HepG2 (cell line): ENCODE results near the gene BROX. TPM values are rescaled to one million over a fixed set of nuclear protein-coding genes. Genes with fewer than 3 reads are reported as not detected.

ENCODE experiments used
- ATAC-seq: fragments of 200-7000 bp; cut with Tn5 transposase; 3 replicates; pipeline ENCODE4 v1.9.1; 2020; ENCODE audit warnings: mild to moderate bottlenecking, moderate library complexity
- BruUV-seq: library from RNA; stranded (reverse); fragments of 400-500 nt; replicated peaks from 2 replicates; lab custom pipeline; 2021; lab: Mats Ljungman, UMichigan
- CTCF ChIA-PET: fragments of 300-600 bp; formaldehyde crosslinking; extraction: SDS; loops from one replicate; lab custom pipeline; 2021; ENCODE audit warnings: low total read pairs, inconsistent platforms, low intra/inter-chr PET ratio; lab: Yijun Ruan, JAX
- POLR2A ChIA-PET: fragments of 350-600 bp; sonication (Branson Sonifier 250); formaldehyde crosslinking; loops from one replicate; lab custom pipeline; 2020; ENCODE audit warnings: antibody characterized with exemption, inconsistent platforms; lab: Yijun Ruan, JAX
- DNase-seq: peaks from one replicate; pipeline ENCODE4 v3.0.0-alpha.2; 2015; ENCODE audit warnings: low spot score
- FAIRE-seq: peaks from 3 replicates; lab custom pipeline; 2011; peaks lifted over from hg19 to GRCh38; lab: Jason Lieb, UNC
- H2AFZ ChIP-seq: one replicate; pipeline ENCODE4 v1.6.1; 2011; ENCODE audit warnings: low read length, inconsistent platforms
- H3K27ac ChIP-seq: fragments of 300-600 bp; 3 replicates; pipeline ENCODE4 v1.8.0; 2011; ENCODE audit warnings: mixed run types, mild to moderate bottlenecking, mixed read lengths, low read length, inconsistent platforms; ENCODE audit not compliant: insufficient read depth; ENCODE audit errors: extremely low read length
- H3K27me3 ChIP-seq, 2 experiments: fragments of 200-600 bp in 1 of 2; 2 replicates in 1 of 2; 3 replicates in 1 of 2; pipeline versions ENCODE4 v1.6.0 to v1.8.0; 2011; ENCODE audit warnings: low read length in 2 of 2, mild to moderate bottlenecking in 2 of 2, moderate library complexity in 2 of 2, inconsistent platforms in 1 of 2; ENCODE audit not compliant: insufficient read depth in 2 of 2, control insufficient read depth in 1 of 2
- H3K36me3 ChIP-seq, 2 experiments: fragments of 200-600 bp in 1 of 2; replicated peaks in 1 of 2; 2 replicates in 1 of 2; 3 replicates in 1 of 2; pipeline versions ENCODE4 v1.5.1 to v1.8.0; 2011; ENCODE audit warnings: low read length in 2 of 2, inconsistent platforms in 1 of 2; ENCODE audit not compliant: insufficient read depth in 2 of 2, control insufficient read depth in 1 of 2
- H3K4me1 ChIP-seq: 2 replicates; pipeline ENCODE4 v1.5.1; 2012; ENCODE audit warnings: low read length, inconsistent platforms; ENCODE audit not compliant: insufficient read depth
- H3K4me2 ChIP-seq: 2 replicates; pipeline ENCODE4 v1.6.0; 2011; ENCODE audit warnings: low read depth, low read length, inconsistent platforms
- H3K4me3 ChIP-seq, 3 experiments: fragments of 200-600 bp in 1 of 3; sonication (generic), shearing (Covaris generic) in 1 of 3; replicated peaks in 1 of 3; 2 replicates each; pipeline ENCODE4 v1.5.1; 2011 to 2016; ENCODE audit warnings: low read length in 3 of 3, inconsistent platforms in 2 of 3, low read depth in 2 of 3, mild to moderate bottlenecking in 2 of 3, control low read depth in 1 of 3, mixed read lengths in 1 of 3; ENCODE audit not compliant: insufficient read depth in 1 of 3
- H3K79me2 ChIP-seq: one replicate; pipeline ENCODE4 v1.6.1; 2011; ENCODE audit warnings: low read length, inconsistent platforms; ENCODE audit not compliant: insufficient read depth
- H3K9ac ChIP-seq: 2 replicates; pipeline ENCODE4 v1.6.0; 2011; ENCODE audit warnings: mild to moderate bottlenecking, low read depth, low read length, inconsistent platforms; ENCODE audit not compliant: insufficient read depth
- H3K9me3 ChIP-seq: 2 replicates; pipeline ENCODE4 v1.5.1; 2012; ENCODE audit warnings: mild to moderate bottlenecking, low read length
- H4K20me1 ChIP-seq: 2 replicates; pipeline ENCODE4 v1.6.0; 2011; ENCODE audit warnings: inconsistent platforms, mild to moderate bottlenecking, low read length, moderate library complexity; ENCODE audit not compliant: insufficient read depth
- FOXO1 ChIP-seq: sonication (generic); formaldehyde crosslinking; IDR thresholded peaks from 2 replicates; pipeline ENCODE4 v1.4.0; 2020; ENCODE audit warnings: missing genetic modification reagents
- ZBTB40 ChIP-seq, 2 experiments: fragments of 450-650 bp in 1 of 2; sonication (generic) in 1 of 2; formaldehyde crosslinking in 1 of 2; IDR thresholded peaks; 2 replicates each; pipeline versions ENCODE4 v1.6.1 to v1.8.0; 2016 to 2022; ENCODE audit warnings: antibody characterized with exemption in 1 of 2, mild to moderate bottlenecking in 1 of 2, missing genetic modification reagents in 1 of 2
- WGBS: methylation state at CpG from one replicate; pipeline ENCODE4 v1.1.6; 2017; ENCODE audit warnings: low lambda C conversion rate; 5-methylcytosine and 5-hydroxymethylcytosine counted together
- in situ Hi-C: cut with HindIII; loops from 2 replicates; pipeline ENCODE4 v1.10.0; 2017; ENCODE audit warnings: low pct_unique_long_range_greater_than_20kb; ENCODE audit not compliant: extremely low pct_ligation_motif_present
- intact Hi-C: fragments of 100-400 bp; cut with micrococcal nuclease; formaldehyde crosslinking; loops from one replicate; pipeline ENCODE4 v1.10.0; 2022; ENCODE audit not compliant: unreplicated experiment
- polyA plus RNA-seq, 8 experiments: library from polyadenylated mRNA; depleted of rRNA in 3 of 8; stranded (reverse) in 7 of 8; unstranded in 1 of 8; fragments of >200 nt; fragmentation: Illumina TruSeq in 4 of 8; extraction: Trizol in 4 of 8; gene quantifications; 2 replicates each; pipeline versions ENCODE4 v1.2.1 to v1.2.3, GENCODE V29; 2011 to 2016; ENCODE audit warnings: low read depth in 4 of 8, missing spikeins in 1 of 8, mixed read lengths in 1 of 8; ENCODE audit not compliant: insufficient read depth in 1 of 8
- total RNA-seq, 5 experiments: library from RNA; depleted of rRNA; stranded (reverse); fragments of >200 nt; fragmentation: Illumina TruSeq; extraction: Trizol; gene quantifications; 2 replicates each; pipeline ENCODE4 v1.2.3, GENCODE V29; 2016; ENCODE audit warnings: low read depth in 1 of 5

BROX gene
- total and polyA plus RNA-seq, 2 of the 13 experiments (the other 11 are each of a cell fraction or from before 2014, with no cell fraction given), result 4.4 to 33.2 TPM

DNA sequence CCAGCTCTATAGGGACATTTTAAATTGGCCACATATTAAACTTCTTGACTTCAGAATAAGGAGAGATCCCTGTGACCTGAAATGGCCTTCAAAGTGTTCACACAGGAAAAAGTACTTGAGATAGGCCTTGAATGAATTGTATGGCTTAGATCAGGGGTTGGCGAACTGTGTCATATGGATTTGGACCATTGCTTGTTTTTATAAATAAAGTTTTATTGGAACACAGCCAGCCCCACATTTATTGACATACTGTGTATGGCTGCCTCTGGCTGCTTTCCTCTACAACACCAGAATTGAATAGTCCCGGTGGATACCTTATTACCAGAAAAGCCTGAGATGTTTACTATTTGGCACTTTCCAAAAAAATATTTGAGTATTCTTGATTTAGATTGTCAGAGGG is 4.0 kb downstream of the BROX start:
- H3K4me3 ChIP-seq, result no peak overlapping the region
- in situ Hi-C loops (loop anchor here (10.0 kb wide), 1 partner anchor 252 kb away; no protein-coding TSS in a partner anchor), intact Hi-C loops (no loop called here)
- no peak overlapping the region for H3K4me2 ChIP-seq
- DNase-seq (no peak), ATAC-seq (no peak), FAIRE-seq (no peak)
- H3K79me2 ChIP-seq, result peaks cover 11% of the 10 kb centered on the region
- H2AFZ ChIP-seq, result no peak overlapping the region
- H3K36me3 ChIP-seq, result peaks cover 7 to 30% of the 10 kb centered on the region in 2 experiments; a peak in 4 of 5 replicates
- H3K27ac ChIP-seq, result no peak overlapping the region
- H3K4me1 ChIP-seq, result peaks cover 7% of the 10 kb centered on the region; the same call in 1 of the 2 replicates
- WGBS, result 100% methylated on average over 2 of the region's 2 CpGs
- ChIA-PET POLR2A (no interaction called here), CTCF (no interaction called here)
- BruUV-seq, result no TSS peak
- H4K20me1 ChIP-seq, result no peaks in the 10 kb centered on the region
- H3K9ac ChIP-seq, result no peak overlapping the region
- no peaks in the 10 kb centered on the region; a peak in 2 of 5 replicates for H3K27me3 ChIP-seq
- no peak for TF ChIP-seq FOXO1 (CRISPR knock-in tag)
- TF ChIP-seq ZBTB40 (IDR thresholded peaks at IDR 0.05), result no peak
- TF ChIP-seq ZBTB40 (CRISPR knock-in tag; IDR thresholded peaks at IDR 0.05), result peak; percentile 89
- TF ChIP-seq, all 625 proteins: peak for 1
- H3K9me3 ChIP-seq, result no peaks in the 10 kb centered on the region
